HUES48 (cell line): ENCODE results near the gene PRIMA1.

Source experiments
- H3K27ac ChIP-seq: one replicate; pipeline ENCODE4 v1.7.0; 2013; ENCODE audit warnings: low read depth, low read length, inconsistent platforms
- H3K27me3 ChIP-seq: 2 replicates; pipeline ENCODE4 v1.6.1; 2013; ENCODE audit warnings: mild to moderate bottlenecking, low read length; ENCODE audit not compliant: control insufficient read depth, insufficient read depth
- H3K36me3 ChIP-seq: 2 replicates; pipeline ENCODE4 v1.6.1; 2013; ENCODE audit warnings: low read length; ENCODE audit not compliant: control insufficient read depth, insufficient read depth
- H3K4me1 ChIP-seq: 2 replicates; pipeline ENCODE4 v1.6.1; 2013; ENCODE audit warnings: mild to moderate bottlenecking, low read length; ENCODE audit not compliant: control insufficient read depth, insufficient read depth
- H3K4me3 ChIP-seq: 2 replicates; pipeline ENCODE4 v1.5.1; 2013; ENCODE audit warnings: mild to moderate bottlenecking, low read depth, low read length
- H3K9ac ChIP-seq: 2 replicates; pipeline ENCODE4 v1.6.1; 2013; ENCODE audit warnings: mild to moderate bottlenecking, low read depth, low read length, moderate library complexity
- H3K9me3 ChIP-seq: 2 replicates; pipeline ENCODE4 v1.6.1; 2013; ENCODE audit warnings: low read length; ENCODE audit not compliant: control insufficient read depth, insufficient read depth

PRIMA1 gene

DNA sequence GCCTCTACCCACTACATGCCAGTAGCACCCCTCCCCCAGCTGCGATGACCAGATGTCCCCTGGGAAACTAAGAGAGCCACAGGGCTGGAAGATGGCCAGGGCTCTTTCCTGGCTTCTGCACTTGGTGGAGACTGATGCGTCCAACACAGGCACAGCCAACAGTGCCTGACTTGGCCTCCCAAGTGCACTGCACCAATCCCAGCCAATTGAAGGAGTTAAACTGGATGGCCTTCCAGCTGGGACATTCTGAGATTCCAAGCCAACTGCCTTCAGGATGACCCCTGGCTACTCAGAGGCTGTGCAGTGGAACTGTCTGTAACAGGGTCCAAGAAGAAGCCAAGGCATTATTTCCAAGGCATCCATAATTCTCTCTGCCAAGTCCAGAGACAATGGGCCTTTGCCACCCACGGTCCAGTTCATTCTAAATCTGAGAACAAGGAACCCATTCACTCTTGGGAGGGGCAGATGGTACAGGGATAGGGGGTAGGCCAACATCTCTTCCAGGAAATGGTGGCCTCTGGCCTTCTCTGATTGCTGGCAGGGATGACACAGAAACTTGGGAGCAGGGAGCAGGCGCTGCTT lies 35.2 kb downstream of the PRIMA1 start:
- Histone ChIP-seq H3K36me3 (no peaks in the 10 kb centered on the region), H3K4me1 (no peaks in the 10 kb centered on the region), H3K9ac (no peak overlapping the region), H3K9me3 (no peaks in the 10 kb centered on the region), H3K27ac (no peak overlapping the region), H3K27me3 (no peaks in the 10 kb centered on the region), H3K4me3 (no peak overlapping the region)

DNA sequence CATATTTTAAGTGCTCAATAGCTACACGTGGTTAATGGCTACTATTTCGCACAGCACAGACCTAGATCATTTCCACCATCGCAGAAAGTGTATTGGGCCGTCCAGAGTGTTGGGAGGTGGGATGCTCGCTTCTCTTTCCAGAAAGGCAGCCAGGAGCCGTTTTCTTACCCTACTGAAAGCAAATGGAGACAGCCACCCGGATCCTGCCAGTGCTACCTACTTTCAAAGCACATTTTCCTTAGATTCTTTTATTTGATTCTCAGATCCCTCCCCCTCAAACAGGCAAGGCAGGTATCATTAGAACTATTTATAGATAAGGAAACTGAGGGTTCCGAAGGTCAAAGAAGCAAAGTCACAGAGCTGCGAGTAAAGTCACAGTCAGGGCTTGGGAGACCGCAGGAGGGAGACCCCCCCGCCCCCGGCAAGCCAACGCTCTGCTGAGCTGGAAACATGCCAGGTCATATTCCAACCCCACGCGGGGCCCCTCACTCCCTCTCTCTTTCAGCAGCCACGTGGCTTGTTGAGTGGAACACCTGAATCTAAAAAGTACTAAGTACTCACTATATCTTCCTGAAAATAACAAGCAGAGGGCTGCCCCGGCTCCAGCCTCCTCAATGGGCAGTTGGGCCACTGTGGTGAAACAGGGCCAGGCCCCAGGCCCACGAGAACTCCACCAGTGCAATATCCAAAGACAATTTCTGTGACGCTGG lies 36.2 kb downstream of the PRIMA1 start:
- no peaks in the 10 kb centered on the region for H3K9me3 ChIP-seq
- H3K4me3 ChIP-seq: no peak overlapping the region
- H3K27me3 ChIP-seq: no peaks in the 10 kb centered on the region
- no peaks in the 10 kb centered on the region for H3K36me3 ChIP-seq
- H3K4me1 ChIP-seq: no peaks in the 10 kb centered on the region
- H3K9ac ChIP-seq: no peak overlapping the region
- no peak overlapping the region for H3K27ac ChIP-seq

DNA sequence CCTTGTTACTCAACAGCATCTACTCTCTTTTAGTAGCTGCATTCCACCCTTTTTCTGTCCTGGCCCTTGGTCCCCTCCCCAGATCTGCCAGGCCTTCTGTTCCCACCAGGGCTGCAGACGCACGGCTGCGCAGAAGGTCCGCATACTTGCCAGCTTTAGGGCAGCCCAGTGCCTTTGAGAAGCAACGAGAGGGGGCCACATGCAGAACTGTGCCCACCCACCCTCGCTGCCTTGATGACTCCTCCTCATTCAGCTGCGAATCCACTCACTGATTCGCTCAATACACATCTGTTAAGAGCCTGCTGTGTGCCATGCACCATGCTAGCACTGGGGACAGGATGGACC lies 39.2 kb downstream of the PRIMA1 start:
- H3K27ac ChIP-seq: no peak overlapping the region
- H3K4me3 ChIP-seq: no peak overlapping the region

DNA sequence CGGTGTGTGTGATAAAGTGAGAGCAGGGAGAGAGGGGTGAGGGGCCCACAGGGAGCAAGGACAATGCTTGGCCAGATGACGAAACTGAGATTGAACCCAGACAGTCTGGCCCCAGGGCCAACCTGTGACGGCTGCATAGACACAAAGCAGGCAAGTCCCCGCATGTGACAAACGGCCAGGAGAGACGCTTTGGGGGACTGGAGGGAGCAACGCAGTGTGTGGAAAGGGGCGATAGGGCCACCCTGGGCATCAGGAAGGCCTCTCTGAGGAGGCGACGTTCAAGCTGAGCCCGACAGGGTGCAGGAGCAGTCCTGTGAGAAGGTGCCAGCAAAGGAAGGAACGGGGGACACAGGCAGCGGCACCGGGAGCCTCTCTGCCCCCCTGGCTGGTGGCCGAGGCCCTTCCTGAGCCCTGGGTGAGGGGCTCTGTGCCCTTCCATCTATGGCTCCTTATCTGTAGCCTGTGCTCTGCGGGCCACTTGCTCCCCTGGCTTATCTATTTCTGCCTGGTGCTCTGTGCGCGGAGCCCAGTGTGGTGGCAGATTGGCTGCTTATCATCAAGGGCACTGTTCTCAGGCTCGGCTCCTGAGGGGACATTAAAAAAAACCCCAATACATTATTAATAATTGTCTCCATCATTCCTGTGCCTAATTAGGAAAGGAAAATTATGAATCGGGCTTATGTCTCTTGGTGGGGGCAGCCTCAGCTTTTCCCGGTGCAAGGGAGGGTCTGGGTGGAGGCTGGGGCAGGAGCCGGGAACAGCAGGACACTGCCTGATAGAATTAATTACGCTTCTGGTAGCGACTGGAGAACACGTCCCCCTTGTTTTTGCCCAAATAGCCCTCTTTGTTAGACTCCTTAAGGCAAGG lies 39.8 kb downstream of the PRIMA1 start:
- peaks cover 6% of the 10 kb centered on the region; the same call in 1 of the 2 replicates for H3K4me1 ChIP-seq
- H3K9me3 ChIP-seq: no peaks in the 10 kb centered on the region
- no peak overlapping the region for H3K9ac ChIP-seq
- no peaks in the 10 kb centered on the region for H3K27me3 ChIP-seq
- no peaks in the 10 kb centered on the region for H3K36me3 ChIP-seq
- H3K4me3 ChIP-seq: no peak overlapping the region
- no peak overlapping the region for H3K27ac ChIP-seq

More for the DNA sequence above, 39.2 kb downstream of the PRIMA1 start:
- no peaks in the 10 kb centered on the region for H3K27me3 ChIP-seq
- no peak overlapping the region for H3K9ac ChIP-seq
- H3K4me1 ChIP-seq: peaks cover 6% of the 10 kb centered on the region; the same call in 1 of the 2 replicates
- no peaks in the 10 kb centered on the region for H3K36me3 ChIP-seq
- no peaks in the 10 kb centered on the region for H3K9me3 ChIP-seq

DNA sequence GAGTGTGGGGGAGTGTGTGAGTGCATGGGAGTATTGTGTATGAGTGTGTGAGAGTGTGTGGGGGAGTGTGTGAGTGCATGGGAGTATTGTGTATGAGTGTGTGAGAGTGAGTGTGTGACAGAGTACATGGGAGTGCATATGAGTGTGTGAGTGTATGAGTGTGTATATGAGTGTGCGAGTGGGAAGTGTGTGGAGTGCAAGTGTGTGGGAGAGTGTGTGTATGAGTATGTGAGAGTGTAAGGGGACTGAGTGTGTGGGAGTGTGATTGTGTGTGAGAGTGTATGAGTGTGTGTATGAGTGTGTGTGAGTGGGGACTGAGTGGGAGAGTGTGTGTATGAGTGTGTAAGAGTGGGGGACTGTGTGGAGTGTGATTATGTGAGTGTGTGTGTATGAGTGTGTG lies 40.7 kb downstream of the PRIMA1 start:
- H3K4me3 ChIP-seq: no peak overlapping the region

DNA sequence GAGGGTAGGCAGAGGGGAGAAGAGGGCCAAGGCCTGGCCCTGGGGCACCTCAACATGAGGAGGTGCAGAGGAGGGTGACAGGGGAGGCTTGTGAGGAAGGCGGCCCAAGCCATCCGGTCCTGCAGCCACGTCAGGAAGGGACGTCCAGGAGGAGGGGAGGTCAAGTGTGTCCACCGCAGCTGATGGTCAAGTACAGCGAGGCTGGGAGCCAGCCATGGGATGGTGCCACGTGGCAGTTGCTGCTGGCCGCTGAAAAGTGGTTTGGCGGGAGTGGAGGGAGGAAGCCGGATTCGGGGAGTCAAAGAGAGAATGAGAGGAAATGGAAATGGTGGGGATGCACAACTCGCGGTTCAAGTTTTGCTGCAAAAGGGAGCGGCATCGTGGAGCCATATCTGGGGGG lies 41.2 kb downstream of the PRIMA1 start:
- peaks cover 6% of the 10 kb centered on the region; the same call in 1 of the 2 replicates for H3K4me1 ChIP-seq
- H3K4me3 ChIP-seq: no peak overlapping the region
- no peaks in the 10 kb centered on the region for H3K9me3 ChIP-seq
- H3K27ac ChIP-seq: no peak overlapping the region
- no peak overlapping the region for H3K9ac ChIP-seq
- H3K27me3 ChIP-seq: no peaks in the 10 kb centered on the region
- H3K36me3 ChIP-seq: no peaks in the 10 kb centered on the region

More for the DNA sequence above, 40.7 kb downstream of the PRIMA1 start:
- H3K27ac ChIP-seq: no peak overlapping the region
- H3K9me3 ChIP-seq: no peaks in the 10 kb centered on the region
- H3K4me1 ChIP-seq: peaks cover 6% of the 10 kb centered on the region; the same call in 1 of the 2 replicates
- no peak overlapping the region for H3K9ac ChIP-seq
- no peaks in the 10 kb centered on the region for H3K36me3 ChIP-seq
- H3K27me3 ChIP-seq: no peaks in the 10 kb centered on the region

DNA sequence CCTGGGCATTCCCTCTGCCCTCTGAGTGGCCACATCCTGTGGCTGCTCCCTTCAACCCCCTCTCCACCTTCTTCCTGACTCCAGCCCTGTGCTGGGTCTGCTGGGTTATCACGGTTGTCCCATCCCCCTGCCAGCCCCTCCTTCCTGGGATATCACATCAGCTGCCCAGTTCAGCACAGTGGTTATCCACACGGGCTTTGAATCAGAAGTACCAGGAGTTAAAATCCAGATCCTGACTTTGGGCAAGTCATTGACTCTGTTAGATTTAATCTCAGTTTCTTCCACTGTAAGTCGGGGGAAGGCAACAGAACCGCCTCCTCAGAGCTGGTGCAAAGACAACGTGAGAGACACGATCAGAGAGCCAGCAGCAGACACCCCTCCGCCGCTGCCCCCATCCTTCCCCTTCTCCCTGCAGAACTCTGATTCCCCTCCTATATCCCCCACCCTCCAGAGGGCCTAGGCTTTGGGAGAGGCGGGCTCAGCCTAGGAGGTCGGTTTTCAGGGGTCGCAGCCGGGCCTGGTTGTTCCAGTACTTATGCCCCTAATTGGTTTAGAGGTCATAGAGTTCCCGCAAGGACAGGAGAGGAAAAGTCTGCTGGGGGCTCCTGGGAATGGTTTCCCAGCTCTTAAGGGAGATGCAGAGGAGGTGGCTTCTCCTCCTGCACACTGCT lies 42.5 kb downstream of the PRIMA1 start:
- H3K9me3 ChIP-seq: no peaks in the 10 kb centered on the region
- peaks cover 6% of the 10 kb centered on the region; the same call in 1 of the 2 replicates for H3K4me1 ChIP-seq
- H3K27ac ChIP-seq: no peak overlapping the region
- no peak overlapping the region for H3K4me3 ChIP-seq
- no peaks in the 10 kb centered on the region for H3K27me3 ChIP-seq
- H3K9ac ChIP-seq: no peak overlapping the region
- H3K36me3 ChIP-seq: no peaks in the 10 kb centered on the region

DNA sequence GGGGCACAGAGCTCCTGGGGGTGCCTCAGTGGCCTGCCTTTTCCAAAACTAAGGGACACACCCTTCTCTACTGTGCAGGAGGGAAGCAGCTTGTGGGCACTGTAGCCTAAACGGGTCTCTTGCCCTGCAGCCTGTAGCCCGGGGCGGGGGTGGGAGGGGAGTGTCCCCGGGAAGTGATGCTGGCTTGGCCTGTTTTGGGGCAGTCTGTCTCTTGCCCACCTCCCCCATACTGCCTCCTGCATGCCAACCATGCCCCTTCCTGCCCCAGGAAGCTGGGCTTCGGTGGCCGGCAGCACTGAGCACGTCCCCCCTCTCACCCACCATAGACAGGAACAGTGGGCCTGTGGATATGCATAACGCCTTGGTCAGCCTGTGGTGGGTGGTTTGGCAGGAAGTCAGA lies 43.4 kb downstream of the PRIMA1 start:
- Histone ChIP-seq H3K9ac (no peak overlapping the region), H3K4me3 (no peak overlapping the region), H3K27me3 (no peaks in the 10 kb centered on the region), H3K4me1 (peaks cover 6% of the 10 kb centered on the region; the same call in 1 of the 2 replicates), H3K27ac (no peak overlapping the region), H3K36me3 (no peaks in the 10 kb centered on the region), H3K9me3 (no peaks in the 10 kb centered on the region)

DNA sequence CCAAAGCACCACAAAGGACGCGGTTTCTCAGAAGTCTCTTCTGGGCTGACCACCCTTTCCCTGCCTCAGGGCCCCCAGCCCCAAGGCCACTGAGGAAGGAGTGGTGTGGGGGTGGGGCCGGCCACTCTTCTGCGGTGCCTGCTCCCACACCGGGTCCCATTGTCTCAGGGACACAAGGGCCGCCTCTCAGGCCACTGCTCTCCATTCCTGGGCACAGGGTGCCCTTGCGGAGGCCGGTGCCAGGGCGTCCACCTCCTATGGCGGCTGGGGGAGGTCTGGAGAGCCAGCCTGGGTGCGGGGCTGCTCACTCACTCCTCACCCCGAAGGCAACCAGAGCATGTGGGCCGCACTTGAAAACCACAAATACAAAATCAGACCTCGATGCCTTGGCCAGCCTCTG lies 44.1 kb downstream of the PRIMA1 start:
- Histone ChIP-seq H3K4me1 (peaks cover 6% of the 10 kb centered on the region; the same call in 1 of the 2 replicates), H3K27me3 (no peaks in the 10 kb centered on the region), H3K27ac (no peak overlapping the region), H3K9me3 (no peaks in the 10 kb centered on the region), H3K4me3 (no peak overlapping the region), H3K36me3 (no peaks in the 10 kb centered on the region), H3K9ac (no peak overlapping the region)

DNA sequence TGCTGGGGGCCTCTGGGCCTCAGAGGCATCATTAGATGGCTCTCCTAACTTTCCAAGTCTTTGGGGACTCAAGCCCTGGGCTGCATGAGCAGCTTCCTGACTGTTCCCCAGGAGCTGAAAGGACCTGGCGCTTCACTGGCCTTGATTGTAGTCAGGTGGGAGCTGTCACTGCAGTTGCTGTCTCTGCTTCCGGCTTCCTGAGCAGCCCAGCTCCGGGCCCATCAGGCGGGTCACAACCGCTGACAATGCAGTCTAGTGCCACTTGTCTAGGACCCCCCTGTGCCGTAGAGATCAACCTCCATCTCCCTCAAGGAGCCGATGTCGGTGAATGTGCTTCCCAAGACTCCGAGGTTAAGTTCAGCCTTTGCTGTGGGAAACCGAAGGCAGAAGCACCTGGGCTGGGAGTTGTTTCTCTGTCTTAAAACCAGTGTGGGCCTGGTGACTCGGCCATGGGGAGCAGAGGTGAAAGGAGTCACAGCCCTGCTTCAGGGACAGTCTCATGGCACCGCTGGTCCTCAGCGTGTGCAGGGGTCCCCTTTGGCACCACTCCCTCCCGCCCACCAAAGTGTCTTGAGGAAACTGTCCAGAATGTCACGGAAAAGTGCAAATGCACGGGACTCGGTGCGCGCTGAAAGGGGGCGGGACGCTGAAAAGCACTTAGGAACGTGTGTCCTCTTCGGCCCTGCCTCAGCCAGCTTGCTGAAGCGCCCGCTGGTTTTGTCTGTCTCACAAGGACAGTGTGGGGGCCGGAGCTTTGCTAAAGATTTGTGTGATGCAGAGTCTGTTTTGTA lies 44.8 kb downstream of the PRIMA1 start:
- Histone ChIP-seq H3K27ac (no peak overlapping the region), H3K4me3 (no peak overlapping the region), H3K27me3 (no peaks in the 10 kb centered on the region), H3K4me1 (peaks cover 6% of the 10 kb centered on the region; the same call in 1 of the 2 replicates), H3K9me3 (no peaks in the 10 kb centered on the region), H3K9ac (no peak overlapping the region), H3K36me3 (no peaks in the 10 kb centered on the region)
